BLaER1 treated with 17β-estradiol and CSF1 and Interleukin-3, amounts not matched to agents 10 nM and 100 nM (cell line): ENCODE measurements around the gene RPL35A.
"Not testable (repeated sequence)": the region's sequence is repeated elsewhere in the genome, so short reads cannot be mapped to it uniquely, and the experiment has no call there.

ENCODE experiments used
- H3K27ac ChIP-seq, 11 experiments: shearing (Covaris generic); formaldehyde crosslinking; 2 replicates each; pipeline ENCODE4 v1.8.1; 2022
- H3K27me3 ChIP-seq, 11 experiments: shearing (Covaris generic); formaldehyde crosslinking; 2 replicates each; pipeline ENCODE4 v1.8.1; 2022
- H3K36me3 ChIP-seq, 11 experiments: shearing (Covaris generic); formaldehyde crosslinking; 2 replicates each; pipeline ENCODE4 v1.8.1; 2022
- H3K4me1 ChIP-seq, 10 experiments: shearing (Covaris generic); formaldehyde crosslinking; 2 replicates each; pipeline ENCODE4 v1.8.1; 2022
- H3K4me2 ChIP-seq, 11 experiments: shearing (Covaris generic); formaldehyde crosslinking; 2 replicates each; pipeline ENCODE4 v1.8.1; 2022
- H3K4me3 ChIP-seq, 10 experiments: shearing (Covaris generic); formaldehyde crosslinking; 2 replicates each; pipeline ENCODE4 v1.8.1; 2022
- H3K9ac ChIP-seq, 11 experiments: shearing (Covaris generic); formaldehyde crosslinking; 2 replicates each; pipeline ENCODE4 v1.8.1; 2022
- H3K9me3 ChIP-seq, 11 experiments: shearing (Covaris generic); formaldehyde crosslinking; replicated peaks in 1 of 11; 2 replicates each; pipeline ENCODE4 v1.8.1; 2022
- H4K20me1 ChIP-seq, 11 experiments: shearing (Covaris generic); formaldehyde crosslinking; 2 replicates each; pipeline ENCODE4 v1.8.1; 2022
- Cebpa-rat ChIP-seq, 11 experiments: shearing (Covaris generic); IDR thresholded peaks; 2 replicates each; pipeline ENCODE4 v1.8.1; 2022

RPL35A gene

GRCh38 chr3:197949778-197950676 lies at the start of gene RPL35A:
TSS of gene RPL35A (plus strand) at chr3:197950190. CDS start at chr3:197950968, 778 bp downstream.
- H3K9me3 ChIP-seq = no peaks in the 10 kb centered on the region
- H4K20me1 ChIP-seq = peaks cover 39 to 47% (median 41%) of the 10 kb centered on the region in 11 experiments
- H3K4me1 ChIP-seq = peaks cover 32 to 50% (median 42%) of the 10 kb centered on the region in 10 experiments
- H3K4me2 ChIP-seq = peak within 1 kb of the TSS; percentile 84 to 98 (median 93)
- no peaks in the 10 kb centered on the region for H3K27me3 ChIP-seq
- TF ChIP-seq Cebpa-rat (IDR thresholded peaks at IDR 0.05) = no peak
- H3K9ac ChIP-seq = peak within 1 kb of the TSS; percentile 93 to 97 (median 95)
- H3K36me3 ChIP-seq = peaks cover 41 to 44% (median 42%) of the 10 kb centered on the region in 11 experiments
- peak within 1 kb of the TSS; percentile 74 to 87 (median 82) for H3K4me3 ChIP-seq
- H3K27ac ChIP-seq = peak within 1 kb of the TSS; percentile 90 to 96 (median 92)

GRCh38 chr3:197901626-197902025 lies 48.4 kb upstream of the RPL35A start:
- Histone ChIP-seq H3K4me2 (no peak overlapping the region), H3K27ac (no peak overlapping the region), H4K20me1 (no peaks in the 10 kb centered on the region), H3K9ac (no peak overlapping the region), H3K27me3 (no peaks in the 10 kb centered on the region), H3K4me3 (no peak overlapping the region), H3K4me1 (no peaks in the 10 kb centered on the region), H3K36me3 (no peaks in the 10 kb centered on the region), H3K9me3 (peaks cover 0 to 15% (median 9%) of the 10 kb centered on the region in 11 experiments; a peak in 9 of 22 replicates)
- no peak for TF ChIP-seq Cebpa-rat (IDR thresholded peaks at IDR 0.05)

GRCh38 chr3:197906023-197906849 lies 43.8 kb upstream of the RPL35A start:
- no peaks in the 10 kb centered on the region for H3K27me3 ChIP-seq
- peaks cover 0 to 15% (median 9%) of the 10 kb centered on the region in 11 experiments; a peak in 9 of 22 replicates for H3K9me3 ChIP-seq
- peak overlapping the region in 2 of 11 experiments; percentile 13 to 33; a peak in 1 of 22 replicates for H3K4me2 ChIP-seq
- H3K36me3 ChIP-seq = no peaks in the 10 kb centered on the region
- no peaks in the 10 kb centered on the region for H3K4me1 ChIP-seq
- H3K27ac ChIP-seq = no peak overlapping the region
- no peak overlapping the region for H3K4me3 ChIP-seq
- no peak overlapping the region for H3K9ac ChIP-seq
- no peak for TF ChIP-seq Cebpa-rat (IDR thresholded peaks at IDR 0.05)
- H4K20me1 ChIP-seq = no peaks in the 10 kb centered on the region

GRCh38 chr3:197906850-197907187 lies 43.2 kb upstream of the RPL35A start:
- H3K4me2 ChIP-seq = no peak overlapping the region
- H3K27ac ChIP-seq = no peak overlapping the region
- H3K4me1 ChIP-seq = no peaks in the 10 kb centered on the region
- H3K9ac ChIP-seq = no peak overlapping the region
- H3K27me3 ChIP-seq = no peaks in the 10 kb centered on the region
- no peaks in the 10 kb centered on the region for H4K20me1 ChIP-seq
- H3K9me3 ChIP-seq = peaks cover 0 to 11% (median 6%) of the 10 kb centered on the region in 11 experiments; a peak in 8 of 22 replicates
- H3K4me3 ChIP-seq = no peak overlapping the region
- H3K36me3 ChIP-seq = no peaks in the 10 kb centered on the region
- no peak for TF ChIP-seq Cebpa-rat (IDR thresholded peaks at IDR 0.05)

GRCh38 chr3:197907196-197907595 lies 42.8 kb upstream of the RPL35A start:
- Histone ChIP-seq H3K4me1 (no peaks in the 10 kb centered on the region), H3K9ac (no peak overlapping the region), H3K4me3 (no peak overlapping the region), H4K20me1 (no peaks in the 10 kb centered on the region), H3K27ac (no peak overlapping the region), H3K36me3 (no peaks in the 10 kb centered on the region), H3K9me3 (peaks cover 0 to 7% (median 5%) of the 10 kb centered on the region in 11 experiments; a peak in 6 of 22 replicates), H3K4me2 (no peak overlapping the region), H3K27me3 (no peaks in the 10 kb centered on the region)
- no peak for TF ChIP-seq Cebpa-rat (IDR thresholded peaks at IDR 0.05)

DNA sequence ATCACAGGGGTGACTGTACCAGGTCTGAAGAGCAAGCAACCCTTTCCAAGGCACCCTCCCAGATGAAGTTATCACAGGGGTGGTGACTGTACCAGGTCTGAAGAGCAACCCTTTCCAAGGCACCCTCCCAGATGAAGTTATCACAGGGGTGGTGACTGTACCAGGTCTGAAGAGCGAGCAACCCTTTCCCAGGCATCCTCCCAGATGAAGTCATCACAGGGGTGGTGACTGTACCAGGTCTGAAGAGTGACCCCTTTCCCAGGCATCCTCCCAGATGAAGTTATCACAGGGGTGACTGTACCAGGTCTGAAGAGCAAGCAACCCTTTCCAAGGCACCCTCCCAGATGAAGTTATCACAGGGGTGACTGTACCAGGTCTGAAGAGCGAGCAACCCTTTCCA lies 41.4 kb upstream of the RPL35A start:
- not testable (repeated sequence) for H3K4me2 ChIP-seq, H4K20me1 ChIP-seq, H3K4me1 ChIP-seq, H3K36me3 ChIP-seq, H3K9me3 ChIP-seq, H3K27me3 ChIP-seq, H3K9ac ChIP-seq, H3K27ac ChIP-seq, H3K4me3 ChIP-seq

DNA sequence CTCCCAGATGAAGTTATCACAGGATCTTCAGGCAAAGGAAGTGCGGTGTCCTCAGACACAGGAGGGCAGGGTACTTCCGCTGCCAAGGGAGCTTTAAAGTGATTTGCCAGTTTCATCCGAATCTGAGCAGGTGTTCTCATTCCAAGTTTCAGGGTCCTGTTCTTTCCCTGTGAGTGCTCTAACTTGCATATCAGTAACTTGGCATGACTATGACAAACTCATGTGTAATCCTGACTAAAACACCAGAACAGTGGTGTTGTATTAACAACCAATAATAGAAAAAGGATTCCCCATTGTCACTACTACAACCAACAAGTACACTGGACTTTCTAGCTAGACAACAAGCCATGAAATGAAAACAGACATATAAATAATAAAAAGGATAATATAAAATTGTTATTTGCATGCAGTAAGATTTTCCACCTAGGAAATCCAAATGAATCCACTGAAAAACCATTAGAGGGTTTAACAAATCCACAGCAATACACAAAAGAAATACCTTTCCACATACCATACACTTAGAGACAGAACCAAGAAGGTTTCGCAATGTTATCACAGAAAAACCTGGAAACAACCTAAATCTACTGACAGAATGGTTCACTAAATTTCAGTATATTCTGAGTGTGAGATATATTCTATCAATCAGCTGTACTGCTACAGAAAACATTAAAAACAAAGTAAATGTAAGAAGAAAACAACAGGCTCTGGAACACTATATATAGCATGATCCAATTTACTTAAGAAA lies 40.9 kb upstream of the RPL35A start:
- no peaks in the 10 kb centered on the region for H3K9me3 ChIP-seq
- no peak overlapping the region for H3K4me3 ChIP-seq
- H4K20me1 ChIP-seq = no peaks in the 10 kb centered on the region
- H3K9ac ChIP-seq = no peak overlapping the region
- no peaks in the 10 kb centered on the region for H3K36me3 ChIP-seq
- H3K27ac ChIP-seq = no peak overlapping the region
- peak in 1 of 11 experiments; percentile 37; a peak in 1 of 22 replicates for TF ChIP-seq Cebpa-rat (IDR thresholded peaks at IDR 0.05)
- H3K27me3 ChIP-seq = no peaks in the 10 kb centered on the region
- peaks cover 0 to 6% (median 0%) of the 10 kb centered on the region in 10 experiments; a peak in 2 of 20 replicates for H3K4me1 ChIP-seq
- no peak overlapping the region for H3K4me2 ChIP-seq

DNA sequence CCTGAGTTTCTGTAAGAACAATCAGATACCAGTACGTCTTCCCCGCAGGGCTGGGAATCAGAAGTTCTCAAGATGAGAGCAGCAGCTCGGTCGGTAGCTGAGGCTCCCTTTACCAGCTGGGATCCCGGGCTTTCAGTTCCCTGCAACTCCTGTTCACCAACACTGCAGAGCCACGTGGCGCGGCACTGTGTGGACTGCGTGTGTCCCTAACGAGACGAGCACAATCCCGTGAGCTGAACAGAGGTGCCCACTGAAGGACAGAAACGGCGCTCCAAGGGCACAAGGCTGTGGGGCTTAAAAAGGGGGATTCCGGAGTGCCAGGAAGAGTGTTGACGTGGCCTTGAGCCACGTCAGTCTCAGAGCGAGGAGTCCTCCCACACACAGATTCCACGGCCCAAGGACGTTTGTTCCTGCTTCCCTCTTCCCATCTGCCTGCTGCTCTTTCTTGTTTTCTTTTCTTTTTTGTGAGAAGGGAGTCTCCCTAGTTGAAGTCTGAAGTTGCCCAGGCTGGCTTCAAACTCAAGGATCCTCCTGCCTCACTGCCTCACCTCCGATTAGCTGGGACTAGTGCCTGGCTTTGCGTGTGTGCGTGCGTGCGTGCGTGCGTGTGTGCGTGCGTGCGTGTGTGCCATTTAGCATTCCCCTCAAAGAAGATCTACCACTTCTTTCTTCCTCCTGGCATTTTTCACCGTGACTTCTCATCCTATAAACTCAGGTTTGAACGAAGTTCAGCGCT lies 37.1 kb upstream of the RPL35A start:
- no peak overlapping the region for H3K4me2 ChIP-seq
- H3K9ac ChIP-seq = no peak overlapping the region
- no peaks in the 10 kb centered on the region for H3K27me3 ChIP-seq

More for the DNA sequence above, 37.1 kb upstream of the RPL35A start:
- Histone ChIP-seq H3K4me1 (peaks cover 0 to 8% (median 0%) of the 10 kb centered on the region in 10 experiments; a peak in 2 of 20 replicates), H4K20me1 (no peaks in the 10 kb centered on the region; a peak in 1 of 22 replicates), H3K9me3 (no peaks in the 10 kb centered on the region), H3K27ac (no peak overlapping the region), H3K4me3 (no peak overlapping the region), H3K36me3 (no peaks in the 10 kb centered on the region)
- TF ChIP-seq Cebpa-rat (IDR thresholded peaks at IDR 0.05) = no peak
